H1 (cell line): Measurements from ENCODE around the gene DLL1.

Source experiments
- CREB1 ChIP-seq: IDR thresholded peaks from 2 replicates; pipeline ENCODE4 v1.6.1; 2012; ENCODE audit warnings: inconsistent platforms
- CTCF ChIP-seq, 3 experiments: IDR thresholded peaks; 1 replicate in 2 of 3; 2 replicates in 1 of 3; pipeline versions ENCODE4 v1.5.1 to v1.6.1; 2011; ENCODE audit warnings: low read length in 3 of 3, mild to moderate bottlenecking in 3 of 3, inconsistent platforms in 2 of 3, low read depth in 1 of 3, moderate library complexity in 1 of 3; ENCODE audit not compliant: insufficient read depth in 1 of 3; ENCODE audit errors: control extremely low read depth in 1 of 3
- EP300 ChIP-seq, 2 experiments: IDR thresholded peaks; 1 replicate in 1 of 2; 2 replicates in 1 of 2; pipeline ENCODE4 v1.6.1; 2011 to 2012; ENCODE audit warnings: low read depth in 2 of 2, low read length in 2 of 2, mild to moderate bottlenecking in 2 of 2, borderline replicate concordance in 1 of 2, inconsistent platforms in 1 of 2, moderate library complexity in 1 of 2
- POLR2A ChIP-seq, 2 experiments: IDR thresholded peaks; 1 replicate in 1 of 2; 2 replicates in 1 of 2; pipeline ENCODE4 v1.6.1; 2011; ENCODE audit warnings: low read depth in 2 of 2, low read length in 2 of 2, mild to moderate bottlenecking in 2 of 2; ENCODE audit errors: control extremely low read depth in 1 of 2
- YY1 ChIP-seq: IDR thresholded peaks from 2 replicates; pipeline ENCODE4 v1.6.1; 2011; ENCODE audit warnings: low read depth, mild to moderate bottlenecking, low read length

- TF ChIP-seq POLR2A (IDR thresholded peaks at IDR 0.05; ENCODE audit: control extremely low read depth in 1 of 2, low read depth in 2 of 2, low read length in 2 of 2) (no peak), YY1 (no peak), CTCF (IDR thresholded peaks at IDR 0.05; ENCODE audit: control extremely low read depth in 1 of 3, insufficient read depth in 1 of 3, low read depth in 1 of 3, low read length in 3 of 3) (no peak), CREB1 (no peak), EP300 (IDR thresholded peaks at IDR 0.05; ENCODE audit: borderline replicate concordance in 1 of 2, low read depth in 2 of 2, low read length in 2 of 2) (no peak)
Measured at GRCh38 chr6:170245475-170245992, 45.3 kb downstream of the DLL1 start.
